Keratinocyte (primary cell): ENCODE results near the gene DIPK1B.

Source experiments
- EZH2 ChIP-seq: IDR thresholded peaks from one replicate; pipeline ENCODE4 v1.6.1; 2012; ENCODE audit warnings: inconsistent platforms, mild to moderate bottlenecking, low read length, moderate library complexity
- TF ChIP-seq, protein P1 (sequence below), 3 experiments: IDR thresholded peaks in 1 of 3; conservative IDR thresholded peaks in 1 of 3; optimal IDR thresholded peaks in 1 of 3; 2 replicates in 2 of 3; 3 replicates in 1 of 3; pipeline versions ENCODE3 to v1.5.1; 2011; ENCODE audit warnings: low read length in 3 of 3, mild to moderate bottlenecking in 3 of 3, moderate library complexity in 2 of 3, control low read depth in 1 of 3, inconsistent platforms in 1 of 3; ENCODE audit not compliant: insufficient read depth in 2 of 3; ENCODE audit errors: extremely low read depth in 1 of 3

DNA sequence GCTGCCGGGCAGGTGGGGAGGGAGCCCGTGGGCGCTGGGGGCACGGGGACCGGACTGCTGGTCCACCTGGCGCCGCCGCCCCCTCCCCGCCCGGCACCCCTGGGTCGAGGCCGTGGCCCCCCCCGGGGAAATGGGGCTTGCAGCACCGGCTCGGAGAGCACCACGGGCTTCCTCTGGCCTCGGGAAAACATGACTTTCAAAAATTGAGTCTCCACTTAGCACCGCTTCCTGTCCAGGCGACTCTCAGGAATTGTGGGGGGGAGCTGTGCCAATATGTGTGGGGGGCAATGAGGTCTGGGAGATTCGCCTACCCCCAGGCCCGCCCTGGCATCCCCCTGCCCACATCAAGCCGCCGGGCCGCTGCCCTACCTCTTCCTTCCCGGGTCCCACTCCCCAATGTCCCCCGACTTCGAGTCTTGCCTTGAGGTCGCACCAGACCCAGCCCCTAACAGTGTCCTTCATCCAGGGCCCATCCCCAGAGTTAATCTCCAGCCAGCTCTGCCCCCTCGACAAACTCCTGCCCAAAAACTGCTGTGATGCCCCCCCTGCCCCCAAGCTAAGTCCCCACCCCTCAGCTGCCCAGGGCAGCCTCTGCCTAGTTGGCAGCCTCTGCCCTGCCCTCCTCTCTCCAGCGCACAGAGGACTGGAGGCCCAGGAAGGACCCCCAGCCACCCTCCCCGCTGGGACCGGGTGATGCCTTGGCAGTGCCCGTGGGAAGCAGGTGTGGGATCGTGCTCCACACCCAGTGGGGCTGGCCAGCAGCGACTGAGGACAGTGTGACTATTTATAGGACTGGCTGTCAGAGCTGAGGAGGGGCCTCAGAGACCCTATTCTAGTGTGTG is 45.8 kb upstream of the DIPK1B start:
- TF ChIP-seq, protein P1, sequence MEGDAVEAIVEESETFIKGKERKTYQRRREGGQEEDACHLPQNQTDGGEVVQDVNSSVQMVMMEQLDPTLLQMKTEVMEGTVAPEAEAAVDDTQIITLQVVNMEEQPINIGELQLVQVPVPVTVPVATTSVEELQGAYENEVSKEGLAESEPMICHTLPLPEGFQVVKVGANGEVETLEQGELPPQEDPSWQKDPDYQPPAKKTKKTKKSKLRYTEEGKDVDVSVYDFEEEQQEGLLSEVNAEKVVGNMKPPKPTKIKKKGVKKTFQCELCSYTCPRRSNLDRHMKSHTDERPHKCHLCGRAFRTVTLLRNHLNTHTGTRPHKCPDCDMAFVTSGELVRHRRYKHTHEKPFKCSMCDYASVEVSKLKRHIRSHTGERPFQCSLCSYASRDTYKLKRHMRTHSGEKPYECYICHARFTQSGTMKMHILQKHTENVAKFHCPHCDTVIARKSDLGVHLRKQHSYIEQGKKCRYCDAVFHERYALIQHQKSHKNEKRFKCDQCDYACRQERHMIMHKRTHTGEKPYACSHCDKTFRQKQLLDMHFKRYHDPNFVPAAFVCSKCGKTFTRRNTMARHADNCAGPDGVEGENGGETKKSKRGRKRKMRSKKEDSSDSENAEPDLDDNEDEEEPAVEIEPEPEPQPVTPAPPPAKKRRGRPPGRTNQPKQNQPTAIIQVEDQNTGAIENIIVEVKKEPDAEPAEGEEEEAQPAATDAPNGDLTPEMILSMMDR (optimal IDR thresholded peaks at IDR 0.05 in 1 of 3, IDR thresholded peaks at IDR 0.05 in 1 of 3, conservative IDR thresholded peaks at IDR 0.05 in 1 of 3; ENCODE audit: extremely low read depth in 1 of 3, insufficient read depth in 2 of 3, low read length in 3 of 3), result no peak
- TF ChIP-seq EZH2, result no peak
